HG02852 (cell line): Measurements from ENCODE around the gene SPP2.

Source experiments
- ATAC-seq: cut with Tn5 transposase; IDR thresholded peaks from one replicate; pipeline ENCODE4 v1.9.1; 2021; ENCODE audit warnings: mild to moderate bottlenecking, moderate library complexity; ENCODE audit not compliant: unreplicated experiment

Gene SPP2

GRCh38 chr2:234033885-234034284 lies 16.6 kb upstream of the SPP2 start:
- ATAC-seq = no peak

- no peak for ATAC-seq
Measured at GRCh38 chr2:234038076-234038802, 12.3 kb upstream of the SPP2 start.

- ATAC-seq = no peak
Measured at GRCh38 chr2:234044157-234044556, 6.3 kb upstream of the SPP2 start.

- ATAC-seq = no peak
Measured at GRCh38 chr2:234046521-234046920, 4.0 kb upstream of the SPP2 start.

GRCh38 chr2:234047361-234047760 lies 3.1 kb upstream of the SPP2 start:
- ATAC-seq = no peak

GRCh38 chr2:234048049-234048448 lies 2.5 kb upstream of the SPP2 start:
- no peak for ATAC-seq

GRCh38 chr2:234051374-234052070 lies 1.0 kb downstream of the SPP2 start:
- ATAC-seq = no peak

GRCh38 chr2:234058881-234059280 lies 8.4 kb downstream of the SPP2 start:
- no peak for ATAC-seq

- ATAC-seq = no peak
Measured at GRCh38 chr2:234060236-234060635, 9.7 kb downstream of the SPP2 start.

- ATAC-seq = no peak
Measured at GRCh38 chr2:234061624-234062257, 11.2 kb downstream of the SPP2 start.

GRCh38 chr2:234066587-234066986 lies 16.1 kb downstream of the SPP2 start:
- no peak for ATAC-seq

GRCh38 chr2:234071664-234072063 lies 21.2 kb downstream of the SPP2 start:
- no peak for ATAC-seq

- ATAC-seq = no peak
Measured at GRCh38 chr2:234072454-234072853, 22.0 kb downstream of the SPP2 start.

- ATAC-seq = no peak
Measured at GRCh38 chr2:234074751-234075517, 24.4 kb downstream of the SPP2 start.

GRCh38 chr2:234075518-234075915 lies 25.0 kb downstream of the SPP2 start:
- ATAC-seq = no peak

GRCh38 chr2:234075947-234076346 lies 25.4 kb downstream of the SPP2 start:
- no peak for ATAC-seq

GRCh38 chr2:234076451-234076850 lies 25.9 kb downstream of the SPP2 start:
- no peak for ATAC-seq

GRCh38 chr2:234078129-234078528 lies 27.6 kb downstream of the SPP2 start:
- ATAC-seq = no peak

- no peak for ATAC-seq
Measured at GRCh38 chr2:234081970-234082822, 31.7 kb downstream of the SPP2 start.

GRCh38 chr2:234083572-234084348 lies 33.3 kb downstream of the SPP2 start:
- ATAC-seq = no peak
